ENCODE results near the gene UMAD1. TPM values are rescaled to one million over a fixed set of nuclear protein-coding genes. Genes with fewer than 3 reads are reported as not detected.

The UMAD1 gene
- total and polyA plus RNA-seq, 2 of the 4 experiments (the other 2 are of a cell fraction): 5.2 to 8.4 TPM

GRCh38 chr7:7771452-7771851 lies 130.9 kb downstream of the UMAD1 start:
- peak; percentile 32; the same call in 1 of the 2 replicates for ATAC-seq (ENCODE audit: low read depth)
- H3K36me3 ChIP-seq (ENCODE audit: control insufficient read depth, insufficient read depth, low read length): no peaks in the 10 kb centered on the region
- no peaks in the 10 kb centered on the region for H3K9me3 ChIP-seq (ENCODE audit: control insufficient read depth, insufficient read depth, low read length)
- H2BK15ac ChIP-seq (ENCODE audit: low read depth, low read length): no peak overlapping the region
- H4K5ac ChIP-seq (ENCODE audit: low read depth, low read length): 0 out of 2 replicates have a peak overlapping the region, but pooled peaks have one; percentile 44
- no peaks in the 10 kb centered on the region; the same call in 1 of the 2 replicates for H3K9me1 ChIP-seq (ENCODE audit: insufficient read depth, low read length)
- TF ChIP-seq BHLHE40 (IDR thresholded peaks at IDR 0.05; ENCODE audit: low read depth, low read length): no peak
- no peak for TF ChIP-seq RFX5 (IDR thresholded peaks at IDR 0.05; ENCODE audit: low read depth, low read length)
- TF ChIP-seq RAD21 (IDR thresholded peaks at IDR 0.05; ENCODE audit: low read length): no peak
- no peak for TF ChIP-seq FOS (IDR thresholded peaks at IDR 0.05; ENCODE audit: low read depth, low read length)
- no peak for TF ChIP-seq ELK1 (IDR thresholded peaks at IDR 0.05; ENCODE audit: borderline replicate concordance, low read depth, low read length)
- no peak for TF ChIP-seq MAZ (IDR thresholded peaks at IDR 0.05; ENCODE audit: borderline replicate concordance, low read depth, low read length)
- TF ChIP-seq POLR2A (IDR thresholded peaks at IDR 0.05; ENCODE audit: low read depth, low read length): no peak
- no peak for TF ChIP-seq CHD1 (IDR thresholded peaks at IDR 0.05; ENCODE audit: low read depth, low read length)
- no peak for TF ChIP-seq RCOR1 (IDR thresholded peaks at IDR 0.05; ENCODE audit: insufficient replicate concordance, low read length)
- peak overlapping the region; percentile 63; the same call in 1 of the 2 replicates for H3K27ac ChIP-seq (ENCODE audit: insufficient read depth, low read length)
- CTCF ChIA-PET: interaction anchor here (1.1 to 1.2 kb wide), 2 partner anchors 18 to 159 kb away, joined by 3 read pairs; no protein-coding TSS in a partner anchor
- H2BK20ac ChIP-seq (ENCODE audit: low read depth, low read length): no peak overlapping the region
- no peak overlapping the region for H3K23ac ChIP-seq (ENCODE audit: low read depth, low read length)
- peak; percentile 28 for DNase-seq
- H3K4me1 ChIP-seq (ENCODE audit: control insufficient read depth, insufficient read depth, low read length): peaks cover 15% of the 10 kb centered on the region
- no peak overlapping the region for H2AFZ ChIP-seq (replicated peaks; ENCODE audit: low read length, poor library complexity)
- no peak overlapping the region for H2AK5ac ChIP-seq (ENCODE audit: low read depth, low read length)
- H3K14ac ChIP-seq (replicated peaks; ENCODE audit: low read depth, low read length): no peak overlapping the region
- H2BK5ac ChIP-seq (ENCODE audit: low read depth, low read length, poor library complexity, severe bottlenecking): no peak overlapping the region
- H4K91ac ChIP-seq (ENCODE audit: insufficient read depth, low read depth, low read length): no peak overlapping the region; the same call in 1 of the 2 replicates
- no peak overlapping the region for H3K4me3 ChIP-seq (ENCODE audit: insufficient read depth, low read depth, low read length)
- H2BK120ac ChIP-seq (ENCODE audit: low read depth, low read length): no peak overlapping the region
- in situ Hi-C loops (cut with MboI; ENCODE audit: low sequenced_read_pairs): loop anchor here (25.0 kb wide), 1 partner anchor 334 kb away; no protein-coding TSS in a partner anchor
- no peaks in the 10 kb centered on the region for H3K79me1 ChIP-seq (ENCODE audit: low read depth in 1 of 2, low read length in 2 of 2)
- intact Hi-C loops (cut with micrococcal nuclease): loop anchor here (5.0 kb wide), 1 partner anchor 266 kb away; no protein-coding TSS in a partner anchor
- no TSS peak for BruUV-seq (replicated peaks)
- no peak overlapping the region for H2AK9ac ChIP-seq (replicated peaks; ENCODE audit: low read depth, low read length, poor library complexity)
- dilution Hi-C loops (cut with HindIII; ENCODE audit: low sequenced_read_pairs, unreplicated experiment): no loop called here
- H3K56ac ChIP-seq (ENCODE audit: extremely low read depth, insufficient read depth, low read length): no peak overlapping the region
- no peak overlapping the region for H3K4ac ChIP-seq (ENCODE audit: low read depth, low read length)
- POLR2A ChIA-PET (ENCODE audit: unreplicated experiment): no interaction called here
- no peak overlapping the region for H3K9ac ChIP-seq (ENCODE audit: low read depth, low read length)
- H3K4me2 ChIP-seq (ENCODE audit: low read depth, low read length): peak overlapping the region; percentile 65; the same call in 1 of the 2 replicates
- H4K8ac ChIP-seq (ENCODE audit: low read depth in 2 of 2, low read length in 2 of 2): 0 out of 4 replicates have a peak overlapping the region, but pooled peaks of 1 of the 2 experiments have one; percentile 49
- H3K18ac ChIP-seq (ENCODE audit: low read depth, low read length): peak overlapping the region; percentile 52
- H4K20me1 ChIP-seq (ENCODE audit: insufficient read depth, low read length): no peaks in the 10 kb centered on the region
- H3K27me3 ChIP-seq (ENCODE audit: control insufficient read depth, insufficient read depth, low read length): no peaks in the 10 kb centered on the region
